Measurements from ENCODE around the gene PDIK1L. TPM values are rescaled to one million over a fixed set of nuclear protein-coding genes. Genes with fewer than 3 reads are reported as not detected.

PDIK1L gene
- polyA plus RNA-seq, 3 donors, result 1.2 to 2.5 (median 2.3) TPM

GRCh38 chr1:26079178-26079563 lies 32.5 kb upstream of the PDIK1L start:
- no peak for DNase-seq
- intact Hi-C loops (cut with micrococcal nuclease), result no loop called here
- peaks cover 0 to 3% of the 10 kb centered on the region in 2 donors for H3K27me3 ChIP-seq (ENCODE audit: control insufficient read depth in 2 of 2, insufficient read depth in 2 of 2, low read length in 2 of 2)
- WGBS (ENCODE audit: insufficient coverage), result 85% methylated on average over 6 of the region's 7 CpGs
- H3K79me2 ChIP-seq (ENCODE audit: insufficient read depth, low read length), result no peaks in the 10 kb centered on the region
- H3K36me3 ChIP-seq (replicated peaks in 1 of 2; ENCODE audit: control insufficient read depth in 1 of 2, insufficient read depth in 2 of 2, low read length in 2 of 2), result no peaks in the 10 kb centered on the region
- no peaks in the 10 kb centered on the region for H4K20me1 ChIP-seq (ENCODE audit: insufficient read depth, low read length)
- no peaks in the 10 kb centered on the region for H3K4me1 ChIP-seq (ENCODE audit: control insufficient read depth in 1 of 2, insufficient read depth in 2 of 2, low read length in 2 of 2)
- no peak overlapping the region for H3K4me3 ChIP-seq (replicated peaks in 1 of 3; ENCODE audit: low read depth in 2 of 3, low read length in 3 of 3)
- H3K4me3 Mint-ChIP-seq, result no peak overlapping the region
- no peak overlapping the region for H3K27ac Mint-ChIP-seq
- H3K9ac ChIP-seq (ENCODE audit: insufficient read depth, low read length, poor library complexity, severe bottlenecking), result no peak overlapping the region
- H3K27ac ChIP-seq (ENCODE audit: low read depth in 1 of 2, low read length in 2 of 2), result no peak overlapping the region
- no peak overlapping the region for H2AFZ ChIP-seq (ENCODE audit: insufficient read depth, low read depth, low read length, poor library complexity, severe bottlenecking)
- no peak overlapping the region for H3K4me2 ChIP-seq (replicated peaks; ENCODE audit: extremely low read depth, low read length, poor library complexity, severe bottlenecking)
- no peaks in the 10 kb centered on the region for H3K9me3 ChIP-seq (replicated peaks in 1 of 2; ENCODE audit: control insufficient read depth in 1 of 2, insufficient read depth in 1 of 2, low read length in 2 of 2)
- peaks cover 5 to 26% (median 14%) of the 10 kb centered on the region in 3 donors for H3K27me3 Mint-ChIP-seq (ENCODE audit: low read depth in 3 of 3)
- H3K9me3 Mint-ChIP-seq, result peaks cover 0 to 3% (median 0%) of the 10 kb centered on the region in 7 donors
- no peaks in the 10 kb centered on the region for H3K36me3 Mint-ChIP-seq
- no peak for TF ChIP-seq CTCF (IDR thresholded peaks at IDR 0.05)
- peaks cover 1% of the 10 kb centered on the region for H3K4me1 Mint-ChIP-seq

GRCh38 chr1:26079960-26080814 lies 31.4 kb upstream of the PDIK1L start:
- intact Hi-C loops (cut with micrococcal nuclease), result no loop called here
- Histone ChIP-seq H3K4me3 (replicated peaks in 1 of 3; ENCODE audit: low read depth in 2 of 3, low read length in 3 of 3) (no peak overlapping the region), H3K4me1 (ENCODE audit: control insufficient read depth in 1 of 2, insufficient read depth in 2 of 2, low read length in 2 of 2) (no peaks in the 10 kb centered on the region), H3K79me2 (ENCODE audit: insufficient read depth, low read length) (no peaks in the 10 kb centered on the region), H2AFZ (ENCODE audit: insufficient read depth, low read depth, low read length, poor library complexity, severe bottlenecking) (no peak overlapping the region), H3K27me3 (ENCODE audit: control insufficient read depth in 2 of 2, insufficient read depth in 2 of 2, low read length in 2 of 2) (peaks cover 0 to 3% of the 10 kb centered on the region in 2 donors), H3K9ac (ENCODE audit: insufficient read depth, low read length, poor library complexity, severe bottlenecking) (no peak overlapping the region), H3K9me3 (replicated peaks in 1 of 2; ENCODE audit: control insufficient read depth in 1 of 2, insufficient read depth in 1 of 2, low read length in 2 of 2) (no peaks in the 10 kb centered on the region), H3K36me3 (replicated peaks in 1 of 2; ENCODE audit: control insufficient read depth in 1 of 2, insufficient read depth in 2 of 2, low read length in 2 of 2) (no peaks in the 10 kb centered on the region), H3K4me2 (replicated peaks; ENCODE audit: extremely low read depth, low read length, poor library complexity, severe bottlenecking) (no peak overlapping the region), H3K27ac (ENCODE audit: low read depth in 1 of 2, low read length in 2 of 2) (no peak overlapping the region), H4K20me1 (ENCODE audit: insufficient read depth, low read length) (no peaks in the 10 kb centered on the region)
- Mint-ChIP-seq H3K36me3 (no peaks in the 10 kb centered on the region), H3K4me1 (peaks cover 1% of the 10 kb centered on the region), H3K4me3 (no peak overlapping the region), H3K27me3 (ENCODE audit: low read depth in 3 of 3) (peaks cover 5 to 27% (median 15%) of the 10 kb centered on the region in 3 donors), H3K27ac (no peak overlapping the region), H3K9me3 (peaks cover 0 to 3% (median 0%) of the 10 kb centered on the region in 7 donors)
- 100% methylated on average over 1 of the region's 9 CpGs for WGBS (ENCODE audit: insufficient coverage)
- no peak for TF ChIP-seq CTCF (IDR thresholded peaks at IDR 0.05)
- DNase-seq, result no peak

Measured in CD14-positive monocyte (primary cell).